ENCODE measurements around the gene PEMT.

- TF ChIP-seq ZNF274 (IDR thresholded peaks at IDR 0.05; ENCODE audit: low read depth, low read length) = no peak
- no peak for TF ChIP-seq YY1 (IDR thresholded peaks at IDR 0.05; ENCODE audit: insufficient read depth, insufficient read length)
- no peak for TF ChIP-seq SUZ12 (IDR thresholded peaks at IDR 0.05; ENCODE audit: extremely low read depth, insufficient read depth, insufficient read length)
Measured at GRCh38 chr17:17579691-17580090, 11.8 kb downstream of the PEMT start.
